Body of pancreas (tissue), 4 donors: Measurements from ENCODE around the gene MPND.

ENCODE experiments used
- POLR2A ChIP-seq, 3 donors: fragments of 450-650 bp; IDR thresholded peaks; one replicate each; pipeline ENCODE4 v1.6.1; 2016; ENCODE audit warnings: antibody characterized with exemption in 3 of 3, mild to moderate bottlenecking in 2 of 3
- TF ChIP-seq, protein P1 (sequence below), 7 experiments: fragments of 450-650 bp in 4 of 7; fragments of 200-600 bp in 3 of 7; sonication (generic) in 3 of 7; IDR thresholded peaks; one replicate each; pipeline ENCODE4 v1.5.1; 2016 to 2019; ENCODE audit warnings: antibody characterized with exemption in 7 of 7

DNA sequence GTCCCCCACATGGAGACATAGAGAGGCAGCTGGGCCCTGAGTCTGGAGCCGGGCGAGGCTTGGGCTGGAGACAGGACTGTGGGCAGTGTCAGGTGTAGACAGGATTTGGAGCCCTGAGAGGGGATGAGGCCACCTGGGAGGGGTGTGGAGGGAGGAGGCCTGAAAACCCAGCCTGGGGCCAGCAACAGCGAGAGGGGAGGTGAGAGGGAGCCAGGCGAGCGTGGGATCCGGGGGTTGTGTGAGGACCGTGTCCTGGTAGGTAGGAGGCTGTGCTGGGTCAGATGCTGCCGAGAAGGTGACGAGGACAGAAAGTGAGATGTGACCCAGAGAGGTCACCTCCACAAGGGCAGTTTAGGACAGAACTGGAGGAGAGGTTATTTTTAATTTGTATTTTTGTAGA lies 7.4 kb downstream of the MPND start:
- TF ChIP-seq, protein P1, sequence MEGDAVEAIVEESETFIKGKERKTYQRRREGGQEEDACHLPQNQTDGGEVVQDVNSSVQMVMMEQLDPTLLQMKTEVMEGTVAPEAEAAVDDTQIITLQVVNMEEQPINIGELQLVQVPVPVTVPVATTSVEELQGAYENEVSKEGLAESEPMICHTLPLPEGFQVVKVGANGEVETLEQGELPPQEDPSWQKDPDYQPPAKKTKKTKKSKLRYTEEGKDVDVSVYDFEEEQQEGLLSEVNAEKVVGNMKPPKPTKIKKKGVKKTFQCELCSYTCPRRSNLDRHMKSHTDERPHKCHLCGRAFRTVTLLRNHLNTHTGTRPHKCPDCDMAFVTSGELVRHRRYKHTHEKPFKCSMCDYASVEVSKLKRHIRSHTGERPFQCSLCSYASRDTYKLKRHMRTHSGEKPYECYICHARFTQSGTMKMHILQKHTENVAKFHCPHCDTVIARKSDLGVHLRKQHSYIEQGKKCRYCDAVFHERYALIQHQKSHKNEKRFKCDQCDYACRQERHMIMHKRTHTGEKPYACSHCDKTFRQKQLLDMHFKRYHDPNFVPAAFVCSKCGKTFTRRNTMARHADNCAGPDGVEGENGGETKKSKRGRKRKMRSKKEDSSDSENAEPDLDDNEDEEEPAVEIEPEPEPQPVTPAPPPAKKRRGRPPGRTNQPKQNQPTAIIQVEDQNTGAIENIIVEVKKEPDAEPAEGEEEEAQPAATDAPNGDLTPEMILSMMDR (IDR thresholded peaks at IDR 0.05) = no peak
- TF ChIP-seq POLR2A (IDR thresholded peaks at IDR 0.05) = no peak
